OCI-LY1 (cell line): ENCODE data around the gene GALNT10.

Experiments used
- H2AFZ ChIP-seq: fragments of 200-600 bp; sonication (generic), shearing (Covaris generic); 2 replicates; pipeline ENCODE4 v1.6.0; 2014; ENCODE audit warnings: antibody characterized with exemption, mild to moderate bottlenecking, low read length
- H3F3A ChIP-seq: fragments of 200-600 bp; sonication (generic), shearing (Covaris generic); 2 replicates; pipeline ENCODE4 v1.6.0; 2014; ENCODE audit warnings: mild to moderate bottlenecking, antibody characterized with exemption, low read length, moderate library complexity; ENCODE audit not compliant: insufficient read depth
- H3K27ac ChIP-seq: fragments of 200-600 bp; sonication (generic); 2 replicates; pipeline ENCODE4 v1.5.1; 2014; ENCODE audit warnings: low read length, mixed run types, mild to moderate bottlenecking, low read depth; ENCODE audit not compliant: poor library complexity, severe bottlenecking
- H3K27me3 ChIP-seq: fragments of 200-600 bp; sonication (generic); 2 replicates; pipeline ENCODE4 v1.6.0; 2014; ENCODE audit warnings: antibody characterized with exemption, mild to moderate bottlenecking, low read length, moderate library complexity; ENCODE audit not compliant: insufficient read depth
- H3K36me3 ChIP-seq: fragments of 200-600 bp; sonication (generic); 2 replicates; pipeline ENCODE4 v1.6.1; 2014; ENCODE audit warnings: mild to moderate bottlenecking, antibody characterized with exemption, low read length, moderate library complexity, mixed read lengths; ENCODE audit not compliant: insufficient read depth
- H3K4me1 ChIP-seq: fragments of 200-600 bp; sonication (generic); 2 replicates; pipeline ENCODE4 v1.5.1; 2014; ENCODE audit warnings: mild to moderate bottlenecking, low read length, moderate library complexity; ENCODE audit not compliant: insufficient read depth, severe bottlenecking
- H3K4me2 ChIP-seq: fragments of 200-600 bp; sonication (generic), shearing (Covaris generic); 2 replicates; pipeline ENCODE4 v1.6.1; 2014; ENCODE audit warnings: low read length
- H3K4me3 ChIP-seq: fragments of 200-600 bp; sonication (generic); 2 replicates; pipeline ENCODE4 v1.5.1; 2014; ENCODE audit warnings: low read length, low read depth, mild to moderate bottlenecking, mixed read lengths; ENCODE audit not compliant: poor library complexity, severe bottlenecking
- H3K79me2 ChIP-seq: fragments of 200-600 bp; shearing (Covaris generic); 2 replicates; pipeline ENCODE4 v1.6.1; 2016; ENCODE audit warnings: mixed run types, low read length, mixed read lengths; ENCODE audit not compliant: insufficient read depth
- H3K9ac ChIP-seq: fragments of 200-600 bp; sonication (generic), shearing (Covaris generic); 2 replicates; pipeline ENCODE4 v1.6.1; 2014; ENCODE audit warnings: mild to moderate bottlenecking, low read length, mixed read lengths
- H3K9me2 ChIP-seq: fragments of 200-600 bp; sonication (generic), shearing (Covaris generic); 2 replicates; pipeline ENCODE4 v1.6.1; 2014; ENCODE audit warnings: low read depth, mild to moderate bottlenecking, low read length, mixed read lengths
- H3K9me3 ChIP-seq: fragments of 200-600 bp; shearing (Covaris generic); 2 replicates; pipeline ENCODE4 v1.6.1; 2014; ENCODE audit warnings: low read length, mixed read lengths
- H4K20me1 ChIP-seq: fragments of 200-600 bp; sonication (generic), shearing (Covaris generic); 2 replicates; pipeline ENCODE4 v1.6.0; 2016; ENCODE audit warnings: mild to moderate bottlenecking, low read length; ENCODE audit not compliant: insufficient read depth
- EZH2 ChIP-seq: fragments of 200-600 bp; sonication (generic), shearing (Covaris generic); IDR thresholded peaks from 2 replicates; pipeline ENCODE4 v1.8.0; 2017; ENCODE audit warnings: borderline replicate concordance, mixed run types, mild to moderate bottlenecking, antibody characterized with exemption, low read length, moderate library complexity, mixed read lengths
- TF ChIP-seq, protein P1 (sequence below): fragments of 200-600 bp; sonication (generic), shearing (Covaris generic); IDR thresholded peaks from 2 replicates; pipeline ENCODE4 v1.5.1; 2017; ENCODE audit warnings: mild to moderate bottlenecking, antibody characterized with exemption, low read length, moderate library complexity, mixed read lengths

The GALNT10 gene

DNA sequence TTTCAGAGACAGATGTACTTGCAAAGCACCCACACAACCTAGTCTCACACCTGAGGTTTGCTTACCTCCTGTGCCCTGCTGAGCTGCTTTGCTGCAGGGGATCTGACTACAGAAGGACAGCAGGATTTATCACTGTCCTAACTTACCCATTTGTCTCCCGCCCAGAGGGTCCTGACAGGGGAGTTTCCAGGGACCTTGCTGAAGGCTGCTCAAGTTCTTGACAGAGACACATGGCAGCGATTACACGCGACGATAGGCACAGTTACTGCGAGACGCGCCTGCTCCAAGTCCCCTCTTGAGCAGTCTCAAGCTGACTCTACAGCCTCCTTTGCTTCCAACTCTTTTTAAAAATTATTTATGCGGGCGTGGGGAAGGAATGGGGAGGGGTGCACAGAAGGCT lies 24.6 kb upstream of the GALNT10 start:
- no peaks in the 10 kb centered on the region for H3K9me2 ChIP-seq
- H3K79me2 ChIP-seq = no peaks in the 10 kb centered on the region
- no peak overlapping the region for H3K9ac ChIP-seq
- no peak overlapping the region for H3K4me3 ChIP-seq
- no peaks in the 10 kb centered on the region for H4K20me1 ChIP-seq
- H3K27ac ChIP-seq = no peak overlapping the region
- H3F3A ChIP-seq = no peaks in the 10 kb centered on the region
- H3K27me3 ChIP-seq = no peaks in the 10 kb centered on the region
- no peak overlapping the region for H3K4me2 ChIP-seq
- H3K36me3 ChIP-seq = no peaks in the 10 kb centered on the region
- H3K4me1 ChIP-seq = no peaks in the 10 kb centered on the region
- TF ChIP-seq, protein P1, sequence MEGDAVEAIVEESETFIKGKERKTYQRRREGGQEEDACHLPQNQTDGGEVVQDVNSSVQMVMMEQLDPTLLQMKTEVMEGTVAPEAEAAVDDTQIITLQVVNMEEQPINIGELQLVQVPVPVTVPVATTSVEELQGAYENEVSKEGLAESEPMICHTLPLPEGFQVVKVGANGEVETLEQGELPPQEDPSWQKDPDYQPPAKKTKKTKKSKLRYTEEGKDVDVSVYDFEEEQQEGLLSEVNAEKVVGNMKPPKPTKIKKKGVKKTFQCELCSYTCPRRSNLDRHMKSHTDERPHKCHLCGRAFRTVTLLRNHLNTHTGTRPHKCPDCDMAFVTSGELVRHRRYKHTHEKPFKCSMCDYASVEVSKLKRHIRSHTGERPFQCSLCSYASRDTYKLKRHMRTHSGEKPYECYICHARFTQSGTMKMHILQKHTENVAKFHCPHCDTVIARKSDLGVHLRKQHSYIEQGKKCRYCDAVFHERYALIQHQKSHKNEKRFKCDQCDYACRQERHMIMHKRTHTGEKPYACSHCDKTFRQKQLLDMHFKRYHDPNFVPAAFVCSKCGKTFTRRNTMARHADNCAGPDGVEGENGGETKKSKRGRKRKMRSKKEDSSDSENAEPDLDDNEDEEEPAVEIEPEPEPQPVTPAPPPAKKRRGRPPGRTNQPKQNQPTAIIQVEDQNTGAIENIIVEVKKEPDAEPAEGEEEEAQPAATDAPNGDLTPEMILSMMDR = no peak
- no peak for TF ChIP-seq EZH2
- H3K9me3 ChIP-seq = no peaks in the 10 kb centered on the region
- H2AFZ ChIP-seq = no peak overlapping the region

DNA sequence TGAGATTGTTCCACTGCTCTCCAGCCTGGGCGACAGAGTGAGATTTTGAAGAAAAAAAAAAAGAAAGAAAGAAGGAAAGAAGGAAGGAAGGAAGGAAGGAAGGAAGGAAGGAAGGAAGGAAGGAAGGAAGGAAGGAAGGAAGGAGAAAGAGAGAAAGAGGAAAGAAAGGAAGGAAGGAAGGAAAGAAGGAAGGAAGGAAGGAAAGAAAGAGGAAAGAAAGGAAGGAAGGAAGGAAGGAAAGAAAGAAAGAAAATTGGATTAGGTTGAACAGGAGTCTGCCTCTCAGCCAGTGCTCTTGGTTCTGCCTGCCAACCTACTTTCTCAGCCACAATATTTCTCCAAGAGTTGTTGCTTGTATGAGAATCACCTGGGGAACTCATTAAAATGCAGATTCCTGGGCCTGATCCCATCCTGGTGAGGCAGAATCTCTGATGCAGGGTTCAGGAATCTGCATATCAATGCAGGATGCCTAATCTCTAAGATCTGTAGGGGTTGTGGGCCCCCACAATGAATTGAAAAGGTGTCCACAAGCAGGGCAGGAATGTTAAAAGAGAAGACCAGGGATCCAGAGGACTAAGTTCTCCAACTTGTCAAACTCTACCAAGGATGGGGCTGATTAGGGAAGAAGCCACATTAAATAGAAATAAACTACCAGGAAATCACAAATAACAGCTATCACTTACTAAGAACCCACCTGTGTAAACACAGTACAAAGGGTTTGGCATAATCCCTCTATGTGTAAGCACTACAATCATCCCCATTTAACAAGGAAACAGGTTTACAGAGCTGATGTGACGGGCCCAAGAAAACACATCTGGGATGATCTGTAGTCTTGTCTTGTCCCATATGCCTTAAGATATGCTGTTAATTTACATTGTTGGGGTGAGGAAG lies 23.4 kb upstream of the GALNT10 start:
- H3K36me3 ChIP-seq = no peaks in the 10 kb centered on the region
- no peak overlapping the region for H3K4me3 ChIP-seq
- no peak overlapping the region for H3K9ac ChIP-seq
- H4K20me1 ChIP-seq = no peaks in the 10 kb centered on the region
- H3K9me3 ChIP-seq = no peaks in the 10 kb centered on the region
- TF ChIP-seq EZH2 = no peak
- TF ChIP-seq, protein P1 = no peak
- H3K27ac ChIP-seq = no peak overlapping the region
- no peaks in the 10 kb centered on the region for H3K9me2 ChIP-seq
- H2AFZ ChIP-seq = no peak overlapping the region
- H3K27me3 ChIP-seq = no peaks in the 10 kb centered on the region; the same call in 1 of the 2 replicates
- H3K4me1 ChIP-seq = no peaks in the 10 kb centered on the region
- H3K4me2 ChIP-seq = no peak overlapping the region
- H3F3A ChIP-seq = no peaks in the 10 kb centered on the region
- no peaks in the 10 kb centered on the region for H3K79me2 ChIP-seq

DNA sequence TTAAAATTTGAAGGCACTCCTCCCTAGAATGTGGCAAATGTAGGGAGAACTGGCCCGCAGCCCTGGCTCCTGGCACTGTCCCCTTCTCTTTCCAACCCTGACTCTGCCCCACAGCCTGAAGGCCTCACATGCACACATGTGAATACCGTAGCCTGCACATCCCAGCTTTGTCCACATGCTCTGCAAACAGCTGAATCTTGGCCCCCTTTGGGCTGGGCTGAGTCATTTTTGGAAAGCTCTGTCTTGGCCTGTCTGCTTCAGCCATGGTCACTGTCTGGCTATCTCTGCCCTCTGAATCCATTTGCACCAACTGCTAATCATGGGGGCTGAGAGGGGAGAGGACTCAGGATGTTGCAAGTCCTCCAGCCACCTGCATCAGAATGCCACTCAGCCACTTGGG lies 22.1 kb upstream of the GALNT10 start:
- Histone ChIP-seq H3K4me2 (no peak overlapping the region), H3K9me2 (no peaks in the 10 kb centered on the region), H3K9ac (no peak overlapping the region), H4K20me1 (no peaks in the 10 kb centered on the region), H2AFZ (no peak overlapping the region), H3K9me3 (no peaks in the 10 kb centered on the region), H3F3A (no peaks in the 10 kb centered on the region), H3K79me2 (no peaks in the 10 kb centered on the region), H3K4me1 (no peaks in the 10 kb centered on the region), H3K27me3 (no peaks in the 10 kb centered on the region; the same call in 1 of the 2 replicates), H3K36me3 (no peaks in the 10 kb centered on the region), H3K27ac (no peak overlapping the region), H3K4me3 (no peak overlapping the region)
- TF ChIP-seq, protein P1 = no peak
- TF ChIP-seq EZH2 = no peak
